HEK293T (cell line): Measurements from ENCODE around the gene SVIL.

ENCODE experiments used
- ARNT ChIP-seq: fragments of 450-650 bp; IDR thresholded peaks from 2 replicates; pipeline ENCODE4 v1.6.1; 2017; ENCODE audit warnings: mild to moderate bottlenecking
- ELF4 ChIP-seq: fragments of 450-650 bp; IDR thresholded peaks from 2 replicates; pipeline ENCODE4 v1.6.1; 2017; ENCODE audit warnings: antibody characterized with exemption
- FOXA1 ChIP-seq: fragments of 450-650 bp; IDR thresholded peaks from 2 replicates; pipeline ENCODE4 v1.6.1; 2016; ENCODE audit warnings: mild to moderate bottlenecking
- L3MBTL2 ChIP-seq: fragments of 450-650 bp; conservative IDR thresholded peaks from 2 replicates; pipeline ENCODE4 v1.6.1; 2016; ENCODE audit warnings: mild to moderate bottlenecking
- LEF1 ChIP-seq: fragments of 450-650 bp; IDR thresholded peaks from 2 replicates; pipeline ENCODE4 v1.6.1; 2017; ENCODE audit warnings: mild to moderate bottlenecking, borderline replicate concordance
- SP1 ChIP-seq: fragments of 450-650 bp; IDR thresholded peaks from 2 replicates; pipeline ENCODE4 v1.6.1; 2017
- SUZ12 ChIP-seq: fragments of 450-650 bp; IDR thresholded peaks from 2 replicates; pipeline ENCODE4 v1.6.1; 2016; ENCODE audit warnings: mild to moderate bottlenecking

GRCh38 chr10:29598851-29599311 is 35.9 kb downstream of the SVIL start:
- TF ChIP-seq SP1 = no peak
- no peak for TF ChIP-seq ARNT
- no peak for TF ChIP-seq FOXA1
- TF ChIP-seq ELF4 = no peak
- TF ChIP-seq L3MBTL2 = no peak
- no peak for TF ChIP-seq SUZ12
- no peak for TF ChIP-seq LEF1
